ENCODE measurements around the gene CACHD1. TPM values are rescaled to one million over a fixed set of nuclear protein-coding genes. Genes with fewer than 3 reads are reported as not detected.
A peak's percentile ranks its signal among the peaks of the same experiment; 100 is the strongest.
"Not testable (repeated sequence)": the region's sequence is repeated elsewhere in the genome, so short reads cannot be mapped to it uniquely, and the experiment has no call there.

CACHD1 gene
- total RNA-seq, 1 experiment from 2014 or later, result under 0.01 TPM

DNA sequence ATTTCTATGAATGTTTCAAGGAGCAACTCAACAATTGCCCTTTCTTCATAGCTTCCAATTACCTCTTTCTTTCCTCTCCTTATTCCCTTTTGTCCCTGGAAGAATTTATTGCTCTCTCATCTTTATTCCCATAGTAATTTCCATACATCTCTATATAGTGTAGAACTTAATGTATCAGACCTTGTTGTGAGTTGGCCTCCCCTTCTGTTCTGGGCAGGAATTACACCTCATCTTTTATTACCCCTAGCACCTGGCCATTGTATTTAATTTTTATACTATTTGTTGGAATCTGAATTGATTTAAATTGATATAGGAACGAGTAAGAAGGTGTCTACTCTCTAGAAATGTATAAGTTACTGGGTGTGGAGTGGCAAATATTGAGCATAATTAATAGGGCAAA is 114.5 kb downstream of the CACHD1 start:
- DNase-seq (ENCODE audit: low read depth), result no peak

DNA sequence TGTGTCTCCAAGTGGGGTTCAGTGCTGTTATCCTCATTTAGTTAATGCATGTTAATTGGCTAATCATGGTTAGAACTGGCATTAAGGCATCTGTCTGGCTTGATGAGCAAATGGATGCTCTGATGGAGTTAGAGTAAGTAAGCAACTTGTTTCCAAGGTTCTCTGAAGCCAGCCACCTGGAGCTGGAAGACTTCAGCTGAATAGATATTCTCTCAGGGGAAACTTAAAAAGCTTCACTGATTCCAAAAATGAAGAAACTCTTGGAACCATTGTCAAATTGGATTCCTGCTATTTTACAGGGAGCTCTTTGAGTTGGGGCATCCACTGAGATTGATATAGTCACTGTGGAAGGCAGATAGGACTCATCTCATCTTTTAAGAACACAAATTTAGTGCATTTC is 118.9 kb downstream of the CACHD1 start:
- DNase-seq (ENCODE audit: low read depth), result no peak

DNA sequence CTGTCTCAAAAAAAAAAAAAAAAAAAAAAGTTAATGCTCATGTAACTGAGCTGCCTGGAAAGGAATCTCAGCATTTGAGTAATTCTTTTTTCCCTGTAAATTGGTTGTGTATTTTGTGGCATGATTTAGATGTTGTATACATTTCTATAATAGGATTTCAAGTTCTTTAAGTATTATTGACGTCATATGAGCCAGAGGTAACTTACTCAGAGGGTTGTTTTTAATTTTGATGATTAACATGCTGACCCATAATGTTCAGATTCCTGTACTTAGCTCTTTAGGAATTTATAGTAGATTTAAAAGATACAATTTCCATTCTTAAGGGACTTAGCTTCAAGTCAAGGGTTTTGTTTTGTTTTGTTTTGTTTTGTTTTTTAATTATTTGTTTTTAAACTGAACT is 120.4 kb downstream of the CACHD1 start:
- DNase-seq (ENCODE audit: low read depth), result no peak

DNA sequence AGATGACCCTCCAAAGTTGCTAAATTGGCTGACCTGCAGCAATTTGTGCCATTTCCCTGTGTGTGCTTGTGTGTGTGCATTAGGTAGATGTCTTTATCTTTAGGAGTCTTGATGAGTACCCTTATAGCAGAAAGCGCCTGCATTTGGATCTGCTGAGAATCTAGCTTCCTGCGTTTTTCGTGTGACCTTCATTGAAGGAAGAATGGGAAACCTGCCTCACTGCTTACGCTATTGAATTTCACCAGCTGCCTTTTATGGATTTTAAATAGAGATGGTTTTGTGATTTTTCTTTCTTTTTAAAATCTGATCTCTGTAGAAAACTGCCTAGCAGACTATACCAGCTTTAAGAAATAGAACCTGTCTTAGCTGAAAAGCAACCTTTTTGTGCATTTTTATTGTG is 124.5 kb downstream of the CACHD1 start:
- no peak for DNase-seq (ENCODE audit: low read depth)

DNA sequence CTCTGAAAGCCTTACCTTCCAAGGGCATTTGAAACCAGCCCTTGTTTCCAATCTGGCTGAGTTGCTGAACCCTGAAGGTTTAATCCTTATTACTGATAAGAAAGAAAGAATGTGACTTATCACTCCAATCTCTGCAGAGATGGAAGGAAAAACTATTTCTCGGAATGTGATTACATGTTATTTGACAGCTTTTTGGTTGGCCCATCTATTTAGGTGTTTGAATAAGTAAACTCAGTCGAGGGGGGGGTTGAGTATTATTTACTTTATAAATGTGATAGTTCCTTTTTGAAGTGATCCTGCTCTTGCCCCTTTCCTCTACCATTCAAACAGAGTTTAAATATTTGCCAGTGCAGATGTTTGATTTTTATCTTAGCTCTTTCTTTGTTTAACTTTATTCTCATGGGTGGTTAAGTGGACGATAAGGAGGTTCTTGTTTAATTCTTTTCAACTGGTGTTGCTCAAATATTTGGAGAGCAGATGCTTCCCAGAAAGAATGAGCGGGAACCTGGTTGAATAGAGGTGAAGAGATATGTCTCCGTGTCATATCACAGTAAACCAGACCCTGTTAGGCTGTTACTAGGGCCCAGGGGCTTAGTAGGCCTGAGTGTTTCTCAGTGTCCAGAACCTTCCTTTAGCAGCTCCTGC is 126.1 kb downstream of the CACHD1 start:
- DNase-seq (ENCODE audit: low read depth), result no peak

DNA sequence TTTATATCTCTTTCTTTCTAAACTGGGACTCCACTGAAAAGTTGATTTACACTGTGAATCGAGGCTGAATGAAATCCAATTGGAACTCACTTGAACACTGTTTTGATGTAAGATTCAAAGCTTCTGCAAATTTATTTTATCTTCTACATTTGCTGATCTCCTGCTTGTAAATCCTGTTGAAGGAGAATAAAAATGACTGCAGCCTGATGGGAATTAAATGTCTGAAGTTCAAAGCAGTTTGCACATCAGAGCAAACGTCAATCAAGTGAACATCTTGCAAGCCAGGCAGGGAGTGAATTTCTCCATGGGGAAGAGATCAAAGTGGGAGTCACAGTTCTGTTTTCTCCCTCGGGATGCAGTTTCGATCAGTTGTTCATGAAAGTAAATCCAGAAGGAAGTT is 127.2 kb downstream of the CACHD1 start:
- no peak for DNase-seq (ENCODE audit: low read depth)

DNA sequence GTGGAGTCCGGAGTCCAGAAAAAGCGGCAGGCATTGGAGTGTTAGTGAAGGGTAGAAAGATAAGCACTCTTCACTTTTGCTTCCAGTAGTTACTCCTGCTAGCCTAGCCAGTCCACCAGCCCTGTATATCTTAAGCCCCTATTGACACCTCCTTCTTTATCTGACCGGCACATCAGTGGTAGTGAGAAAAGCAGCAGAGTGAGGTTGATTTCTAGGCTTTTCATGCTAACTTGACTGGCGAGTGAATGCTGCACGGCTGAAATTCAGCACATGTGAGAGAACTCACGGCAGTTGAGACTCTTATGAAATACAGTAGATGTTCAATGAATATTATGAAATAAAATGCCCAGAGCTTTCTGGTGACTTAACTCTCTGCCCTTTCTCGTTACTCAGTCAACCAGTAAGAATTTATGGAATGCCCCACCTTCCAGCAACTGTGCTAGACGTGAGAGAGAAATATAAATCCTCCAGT is 128.2 kb downstream of the CACHD1 start:
- DNase-seq (ENCODE audit: low read depth), result peak; percentile 10

DNA sequence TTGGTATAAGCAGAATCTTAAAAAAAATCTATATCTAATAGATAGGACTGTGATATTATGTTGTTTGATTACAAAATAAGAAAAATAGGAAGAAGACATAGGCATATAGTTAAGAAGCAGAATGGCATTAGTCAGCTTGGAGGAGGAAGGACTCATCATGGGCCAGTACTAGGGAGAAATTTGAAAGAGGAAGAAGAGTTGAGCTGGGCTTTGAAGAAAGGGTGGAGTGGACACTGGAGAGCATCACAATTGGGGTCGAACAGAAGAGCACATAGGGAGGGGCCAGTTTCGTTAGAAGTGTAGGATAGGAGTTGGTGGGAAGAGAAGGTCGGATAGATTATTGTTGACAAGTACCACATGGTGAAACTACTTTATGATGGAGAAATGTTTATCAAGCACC is 129.3 kb downstream of the CACHD1 start:
- no peak for DNase-seq (ENCODE audit: low read depth)

DNA sequence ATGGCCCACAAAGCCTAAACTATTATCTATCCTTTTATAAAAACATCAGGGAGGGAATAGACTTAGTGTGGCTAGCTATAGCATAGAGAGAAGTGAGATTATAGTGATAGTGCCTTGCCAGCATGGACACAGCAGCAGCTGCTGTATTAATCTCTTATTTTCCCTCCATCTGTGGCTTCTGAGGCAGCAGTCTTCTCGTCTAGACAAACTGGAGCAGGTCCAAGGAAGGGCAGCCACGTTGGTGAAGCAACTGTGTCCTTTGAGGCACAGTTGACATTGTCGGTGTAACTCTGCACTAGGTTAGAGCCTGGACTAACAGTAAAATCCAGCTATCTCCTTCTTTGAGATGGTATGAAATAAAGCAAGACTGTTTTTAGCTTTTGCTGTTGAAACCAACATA is 131.3 kb downstream of the CACHD1 start:
- no peak for DNase-seq (ENCODE audit: low read depth)

DNA sequence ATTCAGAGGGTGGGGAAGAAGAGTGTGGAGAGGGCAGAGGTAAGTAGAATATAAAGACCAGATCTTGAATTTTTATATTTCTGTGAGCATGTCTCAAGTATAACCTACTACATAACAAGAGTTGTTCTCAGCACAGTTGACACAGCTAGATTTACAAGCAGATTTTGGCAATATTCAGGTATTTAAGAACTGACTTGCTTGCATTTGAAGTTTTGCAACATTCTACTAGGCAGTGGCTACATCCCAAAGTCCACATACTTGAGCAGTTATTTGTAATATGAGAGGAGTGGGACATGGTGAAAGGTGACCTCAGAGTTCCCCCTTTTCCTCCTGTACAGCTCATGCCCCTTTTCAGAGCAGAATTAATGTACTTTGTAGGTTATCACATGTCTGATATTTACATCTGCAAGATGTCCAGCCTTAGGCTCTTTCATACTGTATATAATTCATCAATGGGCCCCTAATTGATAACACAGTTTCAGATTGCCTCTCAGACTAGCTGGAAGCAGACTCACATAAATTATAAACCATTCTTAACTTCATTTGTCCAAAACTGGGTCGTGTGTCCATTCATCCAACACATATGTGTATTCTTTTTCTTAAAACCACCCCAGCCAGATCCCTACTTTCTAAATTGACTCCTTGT is 138.2 kb downstream of the CACHD1 start:
- DNase-seq (ENCODE audit: low read depth), result no peak

DNA sequence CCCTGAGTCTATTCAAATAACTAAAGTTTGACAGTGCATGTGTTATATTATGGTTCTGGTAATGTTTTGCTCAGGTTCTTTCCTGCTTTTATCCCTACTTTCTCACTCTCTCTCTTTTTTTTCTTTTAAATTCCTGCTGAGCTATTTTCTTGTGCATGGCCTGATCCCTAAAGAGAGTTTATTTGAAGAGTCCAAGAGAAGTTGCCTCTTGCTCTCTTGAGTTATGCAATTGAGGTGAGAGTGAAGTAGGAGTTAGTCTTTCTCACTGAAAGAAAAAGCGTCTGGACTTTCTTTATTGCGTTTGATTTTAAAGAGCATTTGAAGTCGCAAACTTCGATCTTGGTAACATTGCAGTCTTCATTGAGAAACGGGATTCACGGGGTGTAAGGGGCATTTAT is 138.7 kb downstream of the CACHD1 start:
- DNase-seq (ENCODE audit: low read depth), result no peak

DNA sequence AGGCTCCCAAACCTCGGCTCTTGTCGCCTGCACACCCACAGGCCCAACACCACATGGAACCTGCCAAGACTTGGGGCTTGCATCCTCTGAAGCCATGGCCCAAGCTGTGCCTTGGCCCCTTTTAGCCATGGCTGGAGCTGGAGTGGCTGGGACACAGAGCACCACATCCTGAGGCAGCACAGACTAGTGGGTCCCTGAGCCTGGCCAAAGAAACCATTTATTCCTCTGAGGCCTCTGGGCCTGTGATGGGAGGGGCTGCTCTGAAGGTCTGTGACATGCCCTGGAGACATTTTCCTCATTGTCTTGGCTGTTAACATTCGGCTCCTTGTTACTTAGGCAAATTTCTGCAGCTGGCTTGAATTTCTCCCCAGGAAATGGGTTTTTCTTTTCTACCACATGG is 141.0 kb downstream of the CACHD1 start:
- not testable (repeated sequence) for DNase-seq (ENCODE audit: low read depth)

DNA sequence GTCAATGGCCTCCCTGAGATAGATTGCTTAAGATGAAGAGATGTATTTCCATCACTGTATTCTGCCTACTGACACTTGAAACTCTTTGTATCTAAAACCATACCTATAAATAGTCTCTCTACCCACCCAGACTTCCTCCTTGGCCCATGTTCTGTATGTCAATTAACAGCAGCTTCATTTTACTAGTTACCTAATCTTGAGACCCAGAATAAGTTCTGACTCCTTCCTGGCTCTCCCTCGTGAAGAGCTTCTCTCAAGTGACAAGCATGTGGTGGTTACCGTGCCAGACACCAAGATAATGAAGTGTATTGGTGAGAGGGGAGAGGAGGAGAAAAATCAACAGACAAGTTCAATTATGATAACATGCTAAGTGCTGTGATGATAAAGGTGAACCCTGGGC is 146.1 kb downstream of the CACHD1 start:
- no peak for DNase-seq (ENCODE audit: low read depth)

DNA sequence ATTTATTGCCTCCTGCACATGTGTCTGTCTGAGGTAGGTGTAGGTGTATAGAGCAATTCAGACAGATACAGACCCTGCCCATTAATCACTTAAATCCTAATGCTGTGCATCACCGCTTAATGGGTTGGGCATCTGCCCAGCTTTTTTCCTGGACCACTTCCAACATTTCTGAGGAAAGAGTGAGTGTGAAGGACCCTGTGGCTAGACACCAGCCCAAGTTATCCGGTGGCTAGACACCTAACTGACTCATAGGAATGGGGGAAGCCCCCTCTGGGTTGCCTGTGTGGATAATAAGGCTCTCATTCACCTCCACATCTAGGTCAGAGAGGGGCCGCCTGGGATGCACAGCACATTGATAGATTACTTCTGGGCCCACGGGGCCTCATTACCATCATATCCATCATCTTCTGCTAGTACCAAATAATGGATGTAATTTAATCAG is 153.8 kb downstream of the CACHD1 start:
- peak; percentile 3 for DNase-seq (ENCODE audit: low read depth)

DNA sequence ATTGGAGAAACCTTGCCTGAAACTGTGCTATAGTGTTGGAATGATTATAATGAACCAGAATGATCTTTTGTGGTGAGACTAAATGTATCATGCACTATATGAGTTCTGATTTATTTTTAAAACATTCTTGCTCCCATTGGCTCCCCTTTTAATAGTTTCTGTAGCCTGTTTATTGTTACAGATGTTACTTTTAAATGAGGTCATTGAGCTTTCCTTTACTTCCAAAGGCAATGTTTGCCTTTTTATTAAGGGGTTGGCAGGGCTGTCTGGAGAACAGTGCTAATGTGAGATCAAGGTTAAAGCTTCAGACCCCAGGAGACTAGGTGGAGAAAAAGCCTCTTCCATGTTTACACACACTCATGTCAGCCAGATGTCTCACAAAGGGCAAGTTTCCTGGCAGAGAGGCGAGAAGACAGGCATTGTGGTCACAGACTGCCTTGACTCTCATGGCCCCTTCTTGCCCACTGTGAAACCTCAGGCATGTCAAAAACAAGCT is 154.3 kb downstream of the CACHD1 start:
- DNase-seq (ENCODE audit: low read depth), result peak; percentile 50

DNA sequence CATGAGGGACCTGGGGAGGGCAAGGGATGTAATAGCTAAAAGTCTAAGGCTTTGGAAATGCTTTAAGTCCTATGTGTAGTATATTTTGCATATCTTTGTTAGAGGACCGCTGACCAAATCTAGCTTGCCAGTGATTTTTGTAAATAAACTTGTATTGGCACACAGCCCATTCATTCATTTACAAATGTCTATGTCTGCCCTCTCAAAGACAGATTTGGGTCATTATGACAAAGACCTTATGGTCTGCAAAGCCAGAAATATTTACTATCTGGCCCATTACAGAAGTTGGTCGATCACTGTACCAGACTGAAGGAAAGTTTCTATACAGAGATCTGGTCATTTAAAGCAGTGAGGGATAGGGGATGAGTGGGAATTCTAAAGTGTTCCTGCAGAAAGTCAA is 154.9 kb downstream of the CACHD1 start:
- DNase-seq (ENCODE audit: low read depth), result no peak

DNA sequence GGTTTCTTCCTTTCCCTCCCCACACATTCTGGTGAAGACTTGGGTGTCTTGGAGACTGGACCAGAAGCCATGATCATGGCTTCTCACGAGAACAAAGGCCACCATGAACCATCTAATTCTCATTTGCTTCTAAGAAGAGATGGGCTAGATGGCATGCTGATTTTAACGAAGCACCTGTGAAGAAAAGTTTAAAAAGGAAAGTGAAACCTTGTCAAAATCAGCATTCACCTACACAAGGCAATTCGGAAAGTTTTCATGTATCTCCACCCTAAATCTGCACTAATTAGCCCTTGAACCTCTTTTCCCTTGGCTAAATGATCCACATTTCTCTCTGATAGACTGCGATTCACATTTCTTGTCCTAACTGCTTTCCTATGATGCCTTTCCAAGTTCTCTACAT is 160.7 kb downstream of the CACHD1 start:
- DNase-seq (ENCODE audit: low read depth), result no peak

DNA sequence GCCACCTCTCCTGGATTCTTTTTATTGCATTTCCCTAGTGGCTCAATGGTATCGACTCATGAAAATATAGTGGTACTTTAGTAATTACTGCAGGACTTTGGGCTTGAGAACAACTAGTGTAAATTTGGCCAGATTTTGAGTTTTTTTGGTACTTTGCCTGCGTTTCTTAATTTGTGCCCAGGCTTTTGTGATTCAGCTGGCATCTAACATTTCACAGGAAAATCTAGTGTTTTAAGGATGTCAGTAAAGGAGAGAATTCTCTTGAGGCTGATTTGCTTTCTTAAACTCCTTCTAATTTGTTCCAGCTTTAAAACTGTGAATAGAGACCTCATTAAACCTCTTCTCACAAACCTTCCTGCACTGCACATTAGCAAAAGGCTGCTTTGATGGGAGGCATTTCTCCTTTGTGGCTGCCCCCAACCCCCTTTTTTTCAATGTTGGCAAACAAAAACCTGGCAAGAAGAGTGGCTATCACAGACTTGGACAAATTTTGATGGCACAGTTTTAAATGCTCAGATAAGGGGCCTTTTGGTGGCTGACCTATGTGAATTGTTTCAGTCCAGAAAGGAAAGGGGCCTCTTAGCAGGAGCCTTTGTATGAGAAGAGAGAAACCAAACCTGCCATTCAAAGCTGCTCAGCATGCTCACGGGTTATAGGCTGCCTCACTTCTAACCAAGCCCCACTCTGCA is 161.6 kb downstream of the CACHD1 start:
- DNase-seq (ENCODE audit: low read depth), result no peak

DNA sequence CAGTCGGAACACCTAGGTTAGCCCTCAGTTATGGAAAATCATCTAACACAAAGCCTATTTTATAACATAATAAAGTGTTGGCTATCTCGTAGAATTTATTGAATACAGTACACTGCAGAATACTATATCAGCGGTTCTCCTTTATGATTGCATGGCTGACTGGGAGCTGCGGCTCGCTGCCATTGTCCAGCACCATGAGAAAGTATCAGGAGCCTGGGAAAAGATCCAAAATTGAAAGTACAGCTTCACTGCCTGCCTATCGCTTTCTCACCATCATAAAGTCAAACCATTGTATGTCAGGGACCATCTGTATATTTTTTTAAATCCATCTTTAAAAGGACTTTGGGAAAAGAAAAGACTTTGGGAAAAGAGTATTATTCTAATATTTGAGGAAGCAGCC is 163.0 kb downstream of the CACHD1 start:
- DNase-seq (ENCODE audit: low read depth), result no peak

DNA sequence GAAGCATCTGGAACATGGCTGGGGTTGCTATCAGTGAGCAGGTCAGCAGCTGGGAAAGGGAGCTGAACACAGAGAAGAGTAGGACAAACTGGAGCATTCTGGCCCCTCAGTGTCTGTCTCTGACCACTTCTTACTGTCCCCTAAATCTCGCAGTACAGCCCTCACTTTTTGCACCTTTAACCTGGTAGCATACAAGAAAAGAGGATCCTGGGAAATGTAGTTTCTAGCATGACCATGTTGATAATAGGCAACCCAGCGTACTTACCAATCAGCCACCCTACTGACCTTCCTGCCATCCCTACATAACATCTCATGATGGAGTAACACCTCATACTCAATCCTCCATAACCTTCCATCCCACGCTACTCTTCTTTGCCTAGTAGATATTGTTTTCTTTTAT is 175.8 kb downstream of the CACHD1 start:
- DNase-seq (ENCODE audit: low read depth), result no peak

DNA sequence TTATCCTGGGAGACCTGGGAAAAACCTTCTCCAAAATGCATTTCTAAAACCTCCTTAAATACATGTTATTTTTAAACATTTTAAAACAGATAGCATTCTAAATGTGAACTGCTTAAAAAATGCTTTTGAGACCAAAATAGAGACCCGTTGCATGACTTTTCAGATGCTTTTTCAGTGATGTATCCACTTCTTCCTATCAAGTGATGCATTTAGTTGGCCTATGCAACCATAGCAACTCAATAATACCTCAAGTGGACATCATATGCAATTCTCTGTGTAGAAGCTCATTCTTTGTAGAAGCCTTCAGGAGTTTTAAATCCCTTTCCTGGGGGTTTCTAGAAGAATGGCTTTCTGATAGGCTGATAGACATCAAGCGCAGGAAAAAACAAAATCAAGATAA is 180.5 kb downstream of the CACHD1 start:
- DNase-seq (ENCODE audit: low read depth), result no peak

DNA sequence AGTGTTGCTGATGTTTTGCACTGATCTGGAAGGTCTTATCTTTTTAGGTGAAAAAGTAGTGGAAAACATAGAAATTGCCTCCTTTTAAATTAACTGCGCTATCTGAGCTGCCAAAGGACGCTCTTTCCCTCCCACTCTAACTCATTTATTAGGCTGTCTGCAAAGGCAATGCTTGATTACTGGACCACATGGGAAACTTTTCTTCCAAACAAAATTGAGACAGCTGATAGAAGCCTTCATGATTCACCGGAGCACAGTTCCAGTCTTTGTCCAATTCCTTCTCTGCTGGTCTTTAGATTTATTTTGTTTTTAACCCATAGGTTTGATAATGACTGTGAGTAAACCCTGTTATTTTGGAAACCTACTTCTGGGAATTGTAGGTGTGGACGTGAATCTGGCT is 181.9 kb downstream of the CACHD1 start:
- no peak for DNase-seq (ENCODE audit: low read depth)

DNA sequence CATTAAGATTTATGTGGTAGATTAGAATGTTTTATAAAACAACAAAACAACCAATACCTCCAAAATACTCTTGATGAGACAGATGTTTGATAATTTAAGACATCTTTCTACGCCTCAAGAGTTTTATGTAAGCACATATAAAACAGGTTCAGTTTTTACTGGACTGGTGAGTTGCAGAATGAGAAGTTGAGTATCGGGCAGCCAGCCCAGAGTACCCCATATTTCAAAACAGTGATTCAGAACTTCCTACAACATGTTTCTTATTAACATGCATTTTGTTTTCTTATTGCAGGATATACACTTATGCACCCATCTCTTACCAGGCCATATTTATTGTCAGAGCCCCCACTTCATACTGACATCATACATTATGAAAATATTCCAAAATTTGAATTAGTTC is 183.5 kb downstream of the CACHD1 start:
- no peak for DNase-seq (ENCODE audit: low read depth)
